Measurements from ENCODE around the gene NOP16.

DNA sequence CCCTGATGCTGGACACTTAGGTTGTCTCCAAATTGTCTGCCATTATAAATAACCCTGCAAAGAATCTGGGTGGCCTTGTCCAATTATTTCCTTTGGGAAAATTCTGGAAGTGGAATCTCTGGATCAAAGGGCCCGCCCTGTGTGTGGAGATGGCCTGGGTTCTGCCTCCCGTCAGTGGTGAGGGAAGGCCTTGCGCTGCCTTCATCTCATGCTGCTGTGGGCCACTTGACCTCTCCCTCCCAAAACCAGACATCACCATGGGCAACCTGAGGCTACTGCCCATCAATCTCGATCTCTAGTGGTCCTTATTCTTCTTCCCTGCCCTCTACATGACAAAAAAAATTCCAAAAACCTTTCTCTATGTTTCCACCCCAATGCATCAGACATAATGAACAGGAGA is 21.4 kb upstream of the NOP16 start:
- TF ChIP-seq EP300 (IDR thresholded peaks at IDR 0.05), result no peak
- TF ChIP-seq, protein P1, sequence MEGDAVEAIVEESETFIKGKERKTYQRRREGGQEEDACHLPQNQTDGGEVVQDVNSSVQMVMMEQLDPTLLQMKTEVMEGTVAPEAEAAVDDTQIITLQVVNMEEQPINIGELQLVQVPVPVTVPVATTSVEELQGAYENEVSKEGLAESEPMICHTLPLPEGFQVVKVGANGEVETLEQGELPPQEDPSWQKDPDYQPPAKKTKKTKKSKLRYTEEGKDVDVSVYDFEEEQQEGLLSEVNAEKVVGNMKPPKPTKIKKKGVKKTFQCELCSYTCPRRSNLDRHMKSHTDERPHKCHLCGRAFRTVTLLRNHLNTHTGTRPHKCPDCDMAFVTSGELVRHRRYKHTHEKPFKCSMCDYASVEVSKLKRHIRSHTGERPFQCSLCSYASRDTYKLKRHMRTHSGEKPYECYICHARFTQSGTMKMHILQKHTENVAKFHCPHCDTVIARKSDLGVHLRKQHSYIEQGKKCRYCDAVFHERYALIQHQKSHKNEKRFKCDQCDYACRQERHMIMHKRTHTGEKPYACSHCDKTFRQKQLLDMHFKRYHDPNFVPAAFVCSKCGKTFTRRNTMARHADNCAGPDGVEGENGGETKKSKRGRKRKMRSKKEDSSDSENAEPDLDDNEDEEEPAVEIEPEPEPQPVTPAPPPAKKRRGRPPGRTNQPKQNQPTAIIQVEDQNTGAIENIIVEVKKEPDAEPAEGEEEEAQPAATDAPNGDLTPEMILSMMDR (IDR thresholded peaks at IDR 0.05), result no peak

All from upper lobe of left lung (tissue), 4 donors.